Esophagus squamous epithelium (tissue), 4 donors: Measurements from ENCODE around the gene RNPEPL1.

Source experiments
- POLR2A ChIP-seq, 4 donors: fragments of 450-650 bp; IDR thresholded peaks; one replicate each; pipeline ENCODE4 v1.6.1; 2017; ENCODE audit warnings: antibody characterized with exemption in 4 of 4, mild to moderate bottlenecking in 4 of 4, moderate library complexity in 3 of 4
- TF ChIP-seq, protein P1 (sequence below), 6 experiments: fragments of 450-650 bp in 4 of 6; fragments of 200-600 bp in 2 of 6; sonication (generic) in 2 of 6; IDR thresholded peaks; one replicate each; pipeline ENCODE4 v1.5.1; 2016 to 2019; ENCODE audit warnings: antibody characterized with exemption in 6 of 6, mild to moderate bottlenecking in 4 of 6, moderate library complexity in 4 of 6

DNA sequence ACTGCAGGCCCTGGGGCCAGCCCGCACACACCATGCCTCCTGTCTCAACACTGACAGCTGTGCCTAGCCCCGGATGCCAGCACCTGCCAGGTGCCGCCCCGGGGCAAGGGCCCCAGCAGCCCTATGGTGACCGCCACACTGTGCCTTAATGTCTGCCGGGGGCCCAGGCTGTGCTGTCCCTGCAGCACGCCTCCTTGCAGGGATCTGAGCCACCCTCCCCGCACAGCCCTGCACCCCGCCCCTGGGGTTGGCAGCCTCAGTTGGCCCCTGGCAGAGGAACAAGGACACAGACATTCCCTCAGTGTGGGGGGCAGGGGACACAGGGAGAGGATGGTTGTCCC, 9.8 kb downstream of the RNPEPL1 start:
- TF ChIP-seq, protein P1, sequence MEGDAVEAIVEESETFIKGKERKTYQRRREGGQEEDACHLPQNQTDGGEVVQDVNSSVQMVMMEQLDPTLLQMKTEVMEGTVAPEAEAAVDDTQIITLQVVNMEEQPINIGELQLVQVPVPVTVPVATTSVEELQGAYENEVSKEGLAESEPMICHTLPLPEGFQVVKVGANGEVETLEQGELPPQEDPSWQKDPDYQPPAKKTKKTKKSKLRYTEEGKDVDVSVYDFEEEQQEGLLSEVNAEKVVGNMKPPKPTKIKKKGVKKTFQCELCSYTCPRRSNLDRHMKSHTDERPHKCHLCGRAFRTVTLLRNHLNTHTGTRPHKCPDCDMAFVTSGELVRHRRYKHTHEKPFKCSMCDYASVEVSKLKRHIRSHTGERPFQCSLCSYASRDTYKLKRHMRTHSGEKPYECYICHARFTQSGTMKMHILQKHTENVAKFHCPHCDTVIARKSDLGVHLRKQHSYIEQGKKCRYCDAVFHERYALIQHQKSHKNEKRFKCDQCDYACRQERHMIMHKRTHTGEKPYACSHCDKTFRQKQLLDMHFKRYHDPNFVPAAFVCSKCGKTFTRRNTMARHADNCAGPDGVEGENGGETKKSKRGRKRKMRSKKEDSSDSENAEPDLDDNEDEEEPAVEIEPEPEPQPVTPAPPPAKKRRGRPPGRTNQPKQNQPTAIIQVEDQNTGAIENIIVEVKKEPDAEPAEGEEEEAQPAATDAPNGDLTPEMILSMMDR (IDR thresholded peaks at IDR 0.05), result no peak
- no peak for TF ChIP-seq POLR2A (IDR thresholded peaks at IDR 0.05)
